Ovary (tissue), 9 donors: ENCODE data around the gene GAPDHS. TPM values are rescaled to one million over a fixed set of nuclear protein-coding genes. Genes with fewer than 3 reads are reported as not detected.

Experiments used
- DNase-seq, 5 donors: peaks; one replicate each; pipeline ENCODE4 v3.0.0-alpha.2; 2019 to 2020
- H3K27ac ChIP-seq, 2 donors: fragments of 200-600 bp; one replicate each; pipeline versions ENCODE4 v1.5.1 to v1.8.0; 2019 to 2022
- H3K27me3 ChIP-seq: fragments of 200-600 bp; one replicate; pipeline ENCODE4 v1.8.0; 2022
- H3K36me3 ChIP-seq: fragments of 200-600 bp; sonication (generic); one replicate; pipeline ENCODE4 v1.5.1; 2019
- H3K4me1 ChIP-seq: one replicate; pipeline ENCODE4 v1.8.1; 2013; ENCODE audit warnings: mild to moderate bottlenecking, moderate library complexity; ENCODE audit not compliant: insufficient read depth
- H3K4me3 ChIP-seq: fragments of 200-600 bp; sonication (generic); one replicate; pipeline ENCODE4 v1.5.1; 2017
- H3K9me3 ChIP-seq, 2 donors: fragments of 200-600 bp in 1 of 2; sonication (generic) in 1 of 2; one replicate each; pipeline versions ENCODE4 v1.5.1 to v1.8.1; 2013 to 2019; ENCODE audit warnings: mild to moderate bottlenecking in 1 of 2, moderate library complexity in 1 of 2
- CTCF ChIP-seq, 3 donors: fragments of 450-650 bp in 2 of 3; fragments of 200-600 bp in 1 of 3; IDR thresholded peaks; one replicate each; pipeline versions ENCODE4 v1.5.1 to v1.8.0; 2016 to 2022; ENCODE audit warnings: antibody characterized with exemption in 3 of 3, mild to moderate bottlenecking in 1 of 3
- EP300 ChIP-seq: sonication (generic); formaldehyde crosslinking; IDR thresholded peaks from one replicate; pipeline ENCODE4 v1.6.1; 2017; ENCODE audit warnings: antibody characterized with exemption
- POLR2A ChIP-seq: fragments of 450-650 bp; IDR thresholded peaks from one replicate; pipeline ENCODE4 v1.6.1; 2017; ENCODE audit warnings: antibody characterized with exemption, mild to moderate bottlenecking, moderate library complexity
- WGBS, 3 donors: extraction: QIAGEN DNeasy Blood & Tissue Kit in 1 of 3; methylation state at CpG; one replicate each; pipeline versions ENCODE4 v1.1.5 to v1.1.7; 2013 to 2017; 5-methylcytosine and 5-hydroxymethylcytosine counted together
- intact Hi-C, 4 donors: fragments of 100-400 bp; cut with DNase I; formaldehyde crosslinking; loops; one replicate each; pipeline versions ENCODE4 v1.11.0 to v1.15.1; 2022 to 2023
- polyA plus RNA-seq, 2 donors: library from polyadenylated mRNA; stranded (reverse); fragments of 200-250 nt in 1 of 2; fragments of 350-450 nt in 1 of 2; fragmentation: Illumina TruSeq in 1 of 2; extraction: RNeasy Lipid Tissue Mini Kit (QIAGEN cat#74804) in 1 of 2; gene quantifications; one replicate each; pipeline ENCODE4 v1.2.3, GENCODE V29; 2013 to 2014
- total RNA-seq, 7 donors: library from RNA; depleted of rRNA in 2 of 7; stranded (reverse); fragments of >200 nt in 2 of 7; fragmentation: NEBNext Ultra II Directional in 3 of 7; extraction: Animal tissue kit (Norgen Biotek cat#: 25700) in 3 of 7; gene quantifications; one replicate each; pipeline versions ENCODE4 v1.1.0 to v1.2.4, GENCODE V29; 2016 to 2023
- donor health status: DM: no; HTN: no; CAD: no; lungs with moderate emphysema.
- donor health status: DM: no; HTN: no; CAD: no.
- donor health status: Bipolar disorder and iron deficiency.
- donor health status: DM: yes; HTN: yes; CAD: no.
- donor health status: DM: no; HTN: no; CAD: no.
- donor health status: DM: yes; HTN: yes; CAD: no.

GAPDHS gene
- total and polyA plus RNA-seq, 9 donors, result not detected

- Histone ChIP-seq H3K4me3 (no peak overlapping the region), H3K9me3 (no peaks in the 10 kb centered on the region), H3K4me1 (no peaks in the 10 kb centered on the region), H3K27ac (no peak overlapping the region), H3K27me3 (no peaks in the 10 kb centered on the region), H3K36me3 (no peaks in the 10 kb centered on the region)
- intact Hi-C loops, result no loop called here
- no peak for TF ChIP-seq CTCF (IDR thresholded peaks at IDR 0.05)
- TF ChIP-seq POLR2A, result no peak
- TF ChIP-seq EP300, result no peak
- 57 to 71% (median 59%) methylated on average over 13 of the region's 13 CpGs for WGBS, 3 donors
- DNase-seq, result no peak
Measured at GRCh38 chr19:35552534-35553384, 19.5 kb downstream of the GAPDHS start.

DNA sequence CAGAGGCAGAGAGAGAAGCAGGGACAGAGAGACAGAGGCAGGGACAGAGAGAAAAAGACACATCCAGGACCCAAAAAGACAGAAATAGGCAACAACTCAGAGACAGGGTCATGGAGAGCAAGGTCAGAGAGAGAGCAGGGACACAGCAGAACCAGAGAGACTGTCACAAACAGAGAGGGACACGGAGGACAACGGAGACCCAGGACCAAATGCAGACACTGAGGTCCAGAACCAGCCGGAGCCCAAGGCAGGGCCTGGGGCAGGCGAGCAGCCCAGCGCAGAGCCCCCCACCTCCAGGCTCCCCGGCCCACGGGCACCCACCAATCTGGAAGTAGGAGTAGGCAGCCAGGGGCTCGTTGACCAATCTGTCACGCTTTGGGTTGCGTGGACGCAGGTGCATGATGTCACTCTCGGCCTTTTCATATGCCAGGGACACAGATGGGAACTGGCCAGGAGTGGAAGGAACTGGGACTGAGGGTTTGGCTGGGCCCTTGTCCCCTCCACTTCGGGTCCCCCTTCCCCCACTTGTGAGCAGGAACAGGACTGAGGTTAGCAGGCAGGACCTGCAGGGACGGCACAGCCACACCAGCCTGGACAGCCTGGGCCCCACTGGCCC lies 20.2 kb downstream of the GAPDHS start:
- intact Hi-C loops, result no loop called here
- WGBS, 3 donors, result 59 to 69% (median 68%) methylated on average over 14 of the region's 14 CpGs
- no peak for DNase-seq
- H3K4me1 ChIP-seq, result no peaks in the 10 kb centered on the region
- no peak overlapping the region for H3K4me3 ChIP-seq
- TF ChIP-seq POLR2A, result no peak
- TF ChIP-seq EP300, result no peak
- no peaks in the 10 kb centered on the region for H3K9me3 ChIP-seq
- no peak overlapping the region for H3K27ac ChIP-seq
- H3K36me3 ChIP-seq, result no peaks in the 10 kb centered on the region
- no peaks in the 10 kb centered on the region for H3K27me3 ChIP-seq

GRCh38 chr19:35554076-35554475 lies 20.8 kb downstream of the GAPDHS start:
- H3K27ac ChIP-seq, result no peak overlapping the region
- H3K27me3 ChIP-seq, result no peaks in the 10 kb centered on the region
- TF ChIP-seq EP300, result no peak
- no peak for TF ChIP-seq CTCF (IDR thresholded peaks at IDR 0.05)
- no peak for TF ChIP-seq POLR2A
- no peak overlapping the region for H3K4me3 ChIP-seq
- H3K9me3 ChIP-seq, result no peaks in the 10 kb centered on the region
- WGBS, 3 donors, result 65 to 70% (median 68%) methylated on average over 5 of the region's 5 CpGs
- no peaks in the 10 kb centered on the region for H3K36me3 ChIP-seq
- DNase-seq, result no peak
- no peaks in the 10 kb centered on the region for H3K4me1 ChIP-seq
- intact Hi-C loops, result no loop called here

DNA sequence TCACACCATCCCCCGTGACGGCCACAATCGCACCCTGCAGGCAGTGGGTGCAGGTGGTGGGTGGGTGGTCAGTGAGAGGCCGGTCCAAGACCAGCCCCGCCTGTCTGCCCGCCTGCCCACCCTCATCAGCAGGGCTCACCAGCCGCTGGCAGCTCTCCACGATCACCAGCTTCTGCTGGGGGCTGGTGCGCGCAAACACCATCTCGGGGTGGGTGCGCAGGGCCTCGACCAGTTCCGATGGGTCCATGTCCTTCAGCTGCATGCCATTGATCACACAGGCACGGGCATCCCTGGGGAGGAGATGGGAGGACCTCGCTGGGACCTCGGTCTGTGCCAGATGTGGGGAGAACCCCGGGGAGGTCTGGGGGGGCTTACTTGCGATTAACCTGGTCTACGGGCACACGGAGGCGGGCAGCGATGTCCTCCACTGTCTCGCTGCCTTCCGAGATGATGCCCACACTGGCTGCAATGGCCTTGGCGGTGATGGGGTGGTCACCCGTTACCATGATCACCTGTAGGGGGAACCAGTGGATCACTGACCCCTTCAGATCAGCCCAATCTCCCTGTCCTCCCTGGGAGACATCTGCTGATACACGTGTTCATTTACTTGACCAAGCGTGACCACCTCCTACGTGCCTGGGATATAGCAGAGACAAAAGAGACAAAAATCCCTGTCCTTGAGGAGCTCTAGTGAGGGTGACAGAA lies 22.2 kb downstream of the GAPDHS start:
- no peak for DNase-seq
- Histone ChIP-seq H3K36me3 (no peaks in the 10 kb centered on the region), H3K27ac (no peak overlapping the region), H3K27me3 (no peaks in the 10 kb centered on the region), H3K9me3 (no peaks in the 10 kb centered on the region), H3K4me3 (no peak overlapping the region), H3K4me1 (no peaks in the 10 kb centered on the region)
- TF ChIP-seq POLR2A (no peak), CTCF (IDR thresholded peaks at IDR 0.05) (no peak), EP300 (no peak)
- 71 to 72% (median 71%) methylated on average over 27 to 30 of the region's 30 CpGs for WGBS, 3 donors
- intact Hi-C loops, result no loop called here
